DND-41 (cell line): ENCODE results near the gene RPS6KA1.

ENCODE experiments used
- CTCF ChIP-seq: IDR thresholded peaks from 2 replicates; pipeline ENCODE4 v1.5.1; 2012; ENCODE audit warnings: borderline replicate concordance, low read length, moderate library complexity, mild to moderate bottlenecking; ENCODE audit not compliant: poor library complexity, severe bottlenecking; ENCODE audit errors: extremely low read depth
- EZH2 ChIP-seq: IDR thresholded peaks from 3 replicates; pipeline ENCODE4 v1.6.1; 2012; ENCODE audit warnings: borderline replicate concordance, low read depth, mild to moderate bottlenecking, moderate library complexity, low read length, inconsistent platforms; ENCODE audit not compliant: severe bottlenecking

- TF ChIP-seq CTCF (no peak), EZH2 (no peak)
These were observed 13.9 kb downstream of the RPS6KA1 start for GRCh38 chr1:26543462-26543861.
